Measurements from ENCODE around the gene KAZN.

The KAZN gene

GRCh38 chr1:14590411-14591180 lies 7.9 kb upstream of the KAZN start:
- Histone ChIP-seq H3K27me3 (peaks cover 47% of the 10 kb centered on the region), H3K36me3 (no peaks in the 10 kb centered on the region), H3K27ac (no peak overlapping the region), H3K4me1 (ENCODE audit: control insufficient read depth in 1 of 2, insufficient read depth in 1 of 2, low read depth in 1 of 2, low read length in 1 of 2) (no peaks in the 10 kb centered on the region), H3K9me3 (no peaks in the 10 kb centered on the region), H3K4me3 (ENCODE audit: low read depth in 1 of 2, low read length in 1 of 2) (no peak overlapping the region)
- TF ChIP-seq, protein P1, sequence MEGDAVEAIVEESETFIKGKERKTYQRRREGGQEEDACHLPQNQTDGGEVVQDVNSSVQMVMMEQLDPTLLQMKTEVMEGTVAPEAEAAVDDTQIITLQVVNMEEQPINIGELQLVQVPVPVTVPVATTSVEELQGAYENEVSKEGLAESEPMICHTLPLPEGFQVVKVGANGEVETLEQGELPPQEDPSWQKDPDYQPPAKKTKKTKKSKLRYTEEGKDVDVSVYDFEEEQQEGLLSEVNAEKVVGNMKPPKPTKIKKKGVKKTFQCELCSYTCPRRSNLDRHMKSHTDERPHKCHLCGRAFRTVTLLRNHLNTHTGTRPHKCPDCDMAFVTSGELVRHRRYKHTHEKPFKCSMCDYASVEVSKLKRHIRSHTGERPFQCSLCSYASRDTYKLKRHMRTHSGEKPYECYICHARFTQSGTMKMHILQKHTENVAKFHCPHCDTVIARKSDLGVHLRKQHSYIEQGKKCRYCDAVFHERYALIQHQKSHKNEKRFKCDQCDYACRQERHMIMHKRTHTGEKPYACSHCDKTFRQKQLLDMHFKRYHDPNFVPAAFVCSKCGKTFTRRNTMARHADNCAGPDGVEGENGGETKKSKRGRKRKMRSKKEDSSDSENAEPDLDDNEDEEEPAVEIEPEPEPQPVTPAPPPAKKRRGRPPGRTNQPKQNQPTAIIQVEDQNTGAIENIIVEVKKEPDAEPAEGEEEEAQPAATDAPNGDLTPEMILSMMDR (IDR thresholded peaks at IDR 0.05): no peak

DNA sequence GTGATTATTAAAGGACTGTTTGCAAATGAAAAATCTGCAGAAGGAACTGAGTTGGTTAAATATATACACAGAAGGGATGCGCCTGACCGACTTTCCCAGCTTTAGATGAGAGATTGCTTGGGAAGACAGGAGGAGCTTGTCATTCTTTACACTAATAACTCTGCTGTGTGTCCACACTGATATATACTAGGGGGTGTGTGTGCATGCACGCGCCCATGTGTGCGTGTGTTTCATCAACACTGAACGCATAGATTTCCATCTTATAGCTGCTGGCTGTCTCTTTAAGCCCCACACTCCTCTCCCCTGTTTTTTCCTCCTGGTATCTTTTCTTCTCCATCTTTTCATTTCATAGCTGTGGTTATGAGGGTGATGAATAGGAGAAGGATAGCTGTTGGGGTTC lies 6.9 kb upstream of the KAZN start:
- H3K9me3 ChIP-seq: no peaks in the 10 kb centered on the region
- H3K4me3 ChIP-seq (ENCODE audit: low read depth in 1 of 2, low read length in 1 of 2): no peak overlapping the region
- peaks cover 55% of the 10 kb centered on the region for H3K27me3 ChIP-seq
- no peaks in the 10 kb centered on the region for H3K4me1 ChIP-seq (ENCODE audit: control insufficient read depth in 1 of 2, insufficient read depth in 1 of 2, low read depth in 1 of 2, low read length in 1 of 2)
- no peak overlapping the region for H3K27ac ChIP-seq
- TF ChIP-seq, protein P1 (IDR thresholded peaks at IDR 0.05): no peak
- no peaks in the 10 kb centered on the region for H3K36me3 ChIP-seq

DNA sequence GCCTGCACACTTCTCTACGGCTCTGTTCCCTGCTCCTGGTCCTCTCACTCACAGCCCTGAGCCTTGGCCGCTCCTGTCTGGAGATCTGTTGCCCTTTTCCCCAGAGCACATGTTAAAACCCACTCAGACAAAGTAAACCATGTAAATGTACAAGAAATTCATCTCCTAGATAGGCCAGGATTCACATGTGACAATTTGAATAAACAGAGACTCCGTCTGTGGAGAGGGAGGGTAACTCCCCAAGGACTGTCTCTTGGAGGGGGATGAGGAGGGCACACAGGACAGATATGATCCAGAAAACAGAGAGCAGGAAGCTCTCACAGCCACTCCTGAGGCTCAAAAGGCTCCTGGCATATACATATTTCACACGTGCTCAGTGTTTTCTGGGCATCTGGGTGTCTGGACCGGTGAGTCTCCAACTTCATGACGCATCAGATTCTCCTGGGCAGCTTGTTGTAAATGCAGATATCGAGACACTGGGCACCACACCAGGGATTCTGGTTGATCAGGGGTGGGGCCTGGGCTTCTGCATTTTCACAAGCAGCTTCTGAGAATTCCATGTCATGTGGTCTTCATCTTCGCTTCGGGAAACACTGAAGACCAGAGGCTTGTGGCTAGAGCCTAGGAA lies 6.4 kb upstream of the KAZN start:
- Histone ChIP-seq H3K4me3 (ENCODE audit: low read depth in 1 of 2, low read length in 1 of 2) (no peak overlapping the region), H3K36me3 (no peaks in the 10 kb centered on the region), H3K9me3 (no peaks in the 10 kb centered on the region), H3K27ac (no peak overlapping the region), H3K27me3 (peaks cover 60% of the 10 kb centered on the region), H3K4me1 (ENCODE audit: control insufficient read depth in 1 of 2, insufficient read depth in 1 of 2, low read depth in 1 of 2, low read length in 1 of 2) (no peaks in the 10 kb centered on the region)
- TF ChIP-seq, protein P1 (IDR thresholded peaks at IDR 0.05): no peak

- H3K4me1 ChIP-seq (ENCODE audit: control insufficient read depth in 1 of 2, insufficient read depth in 1 of 2, low read depth in 1 of 2, low read length in 1 of 2): no peaks in the 10 kb centered on the region
- peaks cover 72% of the 10 kb centered on the region for H3K27me3 ChIP-seq
- no peaks in the 10 kb centered on the region for H3K9me3 ChIP-seq
- no peaks in the 10 kb centered on the region for H3K36me3 ChIP-seq
- TF ChIP-seq, protein P1 (IDR thresholded peaks at IDR 0.05): no peak
- no peak overlapping the region for H3K27ac ChIP-seq
- H3K4me3 ChIP-seq (ENCODE audit: low read depth in 1 of 2, low read length in 1 of 2): no peak overlapping the region
Measured at GRCh38 chr1:14593302-14593701, 5.2 kb upstream of the KAZN start.

DNA sequence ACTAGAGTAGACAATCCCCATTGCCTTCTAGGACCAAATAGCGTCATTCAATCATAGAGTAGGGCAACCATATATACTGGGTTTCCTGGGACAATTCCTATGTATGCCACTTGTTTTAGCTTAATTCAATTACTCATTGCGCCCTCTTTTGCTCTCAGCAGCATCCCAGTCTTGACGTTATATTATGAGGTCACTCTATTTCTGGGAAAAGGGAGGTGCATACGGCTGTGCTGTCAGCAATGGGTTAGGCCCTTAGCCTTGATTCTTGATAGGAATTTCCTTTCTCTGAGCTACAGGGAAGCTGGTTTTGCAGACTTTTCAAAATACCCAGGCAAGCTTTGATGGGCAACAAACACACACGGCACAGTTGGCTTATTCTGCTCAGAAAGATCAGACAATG lies 4.4 kb upstream of the KAZN start:
- TF ChIP-seq, protein P1 (IDR thresholded peaks at IDR 0.05): no peak
- peaks cover 80% of the 10 kb centered on the region for H3K27me3 ChIP-seq

More for the DNA sequence above, 4.4 kb upstream of the KAZN start:
- H3K27ac ChIP-seq: no peak overlapping the region
- H3K4me1 ChIP-seq (ENCODE audit: control insufficient read depth in 1 of 2, insufficient read depth in 1 of 2, low read depth in 1 of 2, low read length in 1 of 2): no peaks in the 10 kb centered on the region
- no peak overlapping the region for H3K4me3 ChIP-seq (ENCODE audit: low read depth in 1 of 2, low read length in 1 of 2)
- H3K9me3 ChIP-seq: no peaks in the 10 kb centered on the region
- no peaks in the 10 kb centered on the region for H3K36me3 ChIP-seq
